GM12801 (cell line): ENCODE data around the gene TRIP13.

Experiments used
- TF ChIP-seq, protein P1 (sequence below): IDR thresholded peaks from one replicate; pipeline ENCODE4 v1.5.1; 2011; ENCODE audit warnings: control low read depth; ENCODE audit not compliant: insufficient read length; ENCODE audit errors: extremely low read depth

Gene TRIP13

GRCh38 chr5:887947-888637, 4.6 kb upstream of the TRIP13 start:
- TF ChIP-seq, protein P1, sequence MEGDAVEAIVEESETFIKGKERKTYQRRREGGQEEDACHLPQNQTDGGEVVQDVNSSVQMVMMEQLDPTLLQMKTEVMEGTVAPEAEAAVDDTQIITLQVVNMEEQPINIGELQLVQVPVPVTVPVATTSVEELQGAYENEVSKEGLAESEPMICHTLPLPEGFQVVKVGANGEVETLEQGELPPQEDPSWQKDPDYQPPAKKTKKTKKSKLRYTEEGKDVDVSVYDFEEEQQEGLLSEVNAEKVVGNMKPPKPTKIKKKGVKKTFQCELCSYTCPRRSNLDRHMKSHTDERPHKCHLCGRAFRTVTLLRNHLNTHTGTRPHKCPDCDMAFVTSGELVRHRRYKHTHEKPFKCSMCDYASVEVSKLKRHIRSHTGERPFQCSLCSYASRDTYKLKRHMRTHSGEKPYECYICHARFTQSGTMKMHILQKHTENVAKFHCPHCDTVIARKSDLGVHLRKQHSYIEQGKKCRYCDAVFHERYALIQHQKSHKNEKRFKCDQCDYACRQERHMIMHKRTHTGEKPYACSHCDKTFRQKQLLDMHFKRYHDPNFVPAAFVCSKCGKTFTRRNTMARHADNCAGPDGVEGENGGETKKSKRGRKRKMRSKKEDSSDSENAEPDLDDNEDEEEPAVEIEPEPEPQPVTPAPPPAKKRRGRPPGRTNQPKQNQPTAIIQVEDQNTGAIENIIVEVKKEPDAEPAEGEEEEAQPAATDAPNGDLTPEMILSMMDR = no peak

DNA sequence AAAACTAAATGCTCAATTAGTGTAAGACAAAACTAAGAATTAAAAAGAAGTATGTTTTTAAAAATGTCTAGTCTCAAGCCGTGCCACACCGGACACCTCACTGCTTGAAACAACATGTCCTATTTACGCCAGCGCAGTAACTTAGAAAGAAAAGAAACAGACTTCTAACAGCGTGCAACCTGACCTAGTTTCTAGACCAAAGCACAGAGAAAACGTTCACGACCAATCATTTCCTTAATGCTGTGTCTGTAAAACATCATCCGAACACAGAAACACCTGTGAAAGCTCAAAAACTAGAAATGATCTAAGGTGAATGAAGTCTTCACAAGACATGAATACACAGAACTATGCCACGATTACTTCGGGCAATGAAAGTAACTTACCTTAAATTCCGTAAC, 4.0 kb upstream of the TRIP13 start:
- TF ChIP-seq, protein P1 = no peak

DNA sequence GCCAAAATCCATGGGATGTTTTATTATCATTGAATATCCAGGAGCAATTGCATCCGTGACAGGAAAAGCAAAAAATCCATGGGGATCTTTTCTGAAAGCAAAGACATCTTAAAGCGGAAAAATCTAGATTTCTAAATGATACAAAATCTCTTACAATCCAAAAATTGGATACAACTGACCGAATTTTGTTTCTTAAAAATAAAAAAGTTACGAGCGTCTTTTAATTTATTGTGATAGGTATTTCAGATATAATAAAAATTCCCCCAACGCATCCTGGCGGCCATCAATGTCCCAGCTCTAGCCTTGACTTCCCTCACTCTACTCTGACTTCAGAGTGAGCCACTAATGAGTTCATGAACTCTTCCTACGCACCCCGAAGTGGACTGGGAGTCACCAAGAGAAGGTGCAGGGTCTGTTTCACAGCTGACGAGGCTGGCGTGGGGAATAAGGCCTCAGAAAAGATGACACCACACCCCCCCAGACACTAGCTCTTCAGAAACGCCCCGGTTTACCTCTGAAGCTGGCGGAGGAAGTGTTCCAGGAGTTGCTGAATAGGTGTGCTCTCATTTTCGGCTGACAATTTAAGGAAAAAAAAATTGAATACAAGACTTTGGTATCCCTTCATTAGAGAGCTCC, 3.5 kb upstream of the TRIP13 start:
- TF ChIP-seq, protein P1 = no peak

GRCh38 chr5:891117-891836, 1.4 kb upstream of the TRIP13 start:
- TF ChIP-seq, protein P1 = no peak

- TF ChIP-seq, protein P1 = no peak
Observed at GRCh38 chr5:891837-892393, 769 bp upstream of the TRIP13 start.

DNA sequence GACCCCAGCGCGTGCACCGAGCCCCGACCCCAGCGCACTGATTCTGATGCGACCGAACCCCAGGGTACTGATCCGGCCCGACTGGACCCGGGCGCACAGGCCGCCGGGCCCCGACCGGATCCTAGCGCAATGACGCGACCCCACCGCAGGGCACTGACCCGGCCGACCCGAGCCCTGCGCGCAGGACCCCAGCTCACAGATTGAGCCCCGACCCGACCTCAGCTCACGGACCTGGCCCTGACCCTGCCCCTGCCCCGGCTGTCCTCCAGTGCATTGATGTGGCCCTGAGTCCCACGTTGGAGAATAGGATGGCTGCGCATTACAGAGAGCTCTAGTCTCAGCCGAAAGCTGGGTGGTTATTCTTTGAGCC, 438 bp downstream of the TRIP13 start:
- TF ChIP-seq, protein P1 = no peak

DNA sequence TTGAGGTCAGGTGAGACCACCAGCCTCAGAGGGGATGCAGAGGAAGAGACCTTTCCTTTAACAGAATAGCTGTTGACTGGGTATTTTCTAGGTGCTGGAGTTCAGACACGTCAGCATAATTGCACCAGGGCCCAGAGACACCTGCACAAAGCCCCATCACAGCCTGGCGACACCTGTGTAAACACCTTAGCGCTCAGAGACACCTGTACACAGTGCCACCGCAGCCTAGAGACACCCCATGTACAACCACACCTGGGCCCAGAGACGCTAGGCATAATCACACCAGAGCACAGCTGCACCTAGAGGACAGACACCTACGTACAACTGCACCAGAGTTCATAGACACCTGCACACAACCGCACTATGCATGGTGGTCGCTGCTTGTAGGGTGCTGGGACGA, 1.0 kb downstream of the TRIP13 start:
- TF ChIP-seq, protein P1 = no peak
